Measurements from ENCODE around the gene DLEC1. TPM values are rescaled to one million over a fixed set of nuclear protein-coding genes. Genes with fewer than 3 reads are reported as not detected.

Gene DLEC1
- total and polyA plus RNA-seq, 7 experiments from 2014 or later = 0.41 to 9.4 (median 5.6) TPM

DNA sequence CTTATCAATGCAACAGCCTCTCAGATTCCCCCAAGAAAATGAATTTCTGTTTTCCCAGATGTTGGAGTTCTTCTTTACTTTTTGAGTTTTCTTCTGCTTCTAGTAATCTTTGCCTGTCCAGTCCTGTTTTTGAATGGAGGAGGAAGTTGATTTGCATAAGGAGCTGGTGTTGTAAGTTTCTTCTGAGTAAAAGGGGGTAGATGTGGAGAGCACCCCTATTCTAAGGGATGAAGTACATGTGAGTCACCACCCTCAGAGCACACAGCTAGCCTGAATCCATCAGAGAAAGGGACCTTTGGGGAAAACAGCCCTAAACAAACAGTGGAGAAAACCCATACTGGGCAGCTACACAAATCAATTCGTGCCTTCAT, 63.4 kb downstream of the DLEC1 start:
- H3K9me3 ChIP-seq (ENCODE audit: control insufficient read depth in 2 of 3, low read length in 3 of 3) = no peaks in the 10 kb centered on the region
- DNase-seq (no peak), ATAC-seq (peak; percentile 73)
- H3K27ac ChIP-seq (ENCODE audit: low read depth, low read length) = no peak overlapping the region
- CTCF ChIA-PET = no interaction called here
- no peaks in the 10 kb centered on the region for H3K36me3 ChIP-seq (ENCODE audit: control insufficient read depth in 2 of 3, insufficient read depth in 3 of 3, low read length in 3 of 3)
- H3K27me3 Mint-ChIP-seq = peaks cover 0 to 20% (median 0%) of the 10 kb centered on the region in 5 donors
- intact Hi-C loops (cut with micrococcal nuclease) = no loop called here
- H3K9me3 Mint-ChIP-seq = peaks cover 0 to 16% (median 6%) of the 10 kb centered on the region in 11 donors
- POLR2A ChIA-PET = interaction anchor here (1.4 kb wide), 1 partner anchor 63 kb away, joined by 3 read pairs; the partner anchor contains the start of gene DLEC1
- H3K4me3 Mint-ChIP-seq = no peak overlapping the region
- peaks cover 0 to 12% (median 8%) of the 10 kb centered on the region in 5 donors for H3K36me3 Mint-ChIP-seq
- H3K27me3 ChIP-seq (ENCODE audit: control insufficient read depth in 2 of 2, insufficient read depth in 2 of 2, low read length in 2 of 2) = no peaks in the 10 kb centered on the region
- H3K4me1 Mint-ChIP-seq = no peaks in the 10 kb centered on the region
- H3K4me1 ChIP-seq (ENCODE audit: control insufficient read depth in 2 of 2, insufficient read depth in 2 of 2, low read length in 2 of 2) = no peaks in the 10 kb centered on the region
- H3K27ac Mint-ChIP-seq = no peak overlapping the region
- H3K4me3 ChIP-seq (ENCODE audit: low read length) = no peak overlapping the region

GRCh38 chr3:38105525-38105924, 66.5 kb downstream of the DLEC1 start:
- peaks cover 0 to 16% (median 6%) of the 10 kb centered on the region in 11 donors for H3K9me3 Mint-ChIP-seq
- H3K4me1 ChIP-seq (ENCODE audit: control insufficient read depth in 2 of 2, insufficient read depth in 2 of 2, low read length in 2 of 2) = no peaks in the 10 kb centered on the region
- peaks cover 0 to 8% (median 0%) of the 10 kb centered on the region in 7 donors for H3K4me1 Mint-ChIP-seq
- H3K27ac Mint-ChIP-seq = no peak overlapping the region
- CTCF ChIA-PET = no interaction called here
- POLR2A ChIA-PET = interaction anchor here (0.6 kb wide), 1 partner anchor 40 kb away, joined by 6 read pairs; no protein-coding TSS in a partner anchor
- H3K9me3 ChIP-seq (ENCODE audit: control insufficient read depth in 2 of 3, low read length in 3 of 3) = no peaks in the 10 kb centered on the region
- no peak for DNase-seq
- no peaks in the 10 kb centered on the region for H3K36me3 ChIP-seq (ENCODE audit: control insufficient read depth in 2 of 3, insufficient read depth in 3 of 3, low read length in 3 of 3)
- peaks cover 0 to 12% (median 8%) of the 10 kb centered on the region in 5 donors for H3K36me3 Mint-ChIP-seq
- H3K4me3 Mint-ChIP-seq = no peak overlapping the region
- no peak overlapping the region for H3K27ac ChIP-seq (ENCODE audit: low read depth, low read length)
- intact Hi-C loops (cut with micrococcal nuclease) = no loop called here
- peaks cover 0 to 20% (median 0%) of the 10 kb centered on the region in 5 donors for H3K27me3 Mint-ChIP-seq
- no peak for ATAC-seq
- H3K27me3 ChIP-seq (ENCODE audit: control insufficient read depth in 2 of 2, insufficient read depth in 2 of 2, low read length in 2 of 2) = no peaks in the 10 kb centered on the region
- H3K4me3 ChIP-seq (ENCODE audit: low read length) = no peak overlapping the region

GRCh38 chr3:38107911-38108648, 69.1 kb downstream of the DLEC1 start:
- Histone ChIP-seq H3K27ac (ENCODE audit: low read depth, low read length) (no peak overlapping the region), H3K4me1 (ENCODE audit: control insufficient read depth in 2 of 2, insufficient read depth in 2 of 2, low read length in 2 of 2) (no peaks in the 10 kb centered on the region), H3K4me3 (ENCODE audit: low read length) (no peak overlapping the region), H3K36me3 (ENCODE audit: control insufficient read depth in 2 of 3, insufficient read depth in 3 of 3, low read length in 3 of 3) (no peaks in the 10 kb centered on the region), H3K9me3 (ENCODE audit: control insufficient read depth in 2 of 3, low read length in 3 of 3) (no peaks in the 10 kb centered on the region), H3K27me3 (ENCODE audit: control insufficient read depth in 2 of 2, insufficient read depth in 2 of 2, low read length in 2 of 2) (no peaks in the 10 kb centered on the region)
- ChIA-PET POLR2A (interaction anchor here (1.0 kb wide), 1 partner anchor 8 kb away, joined by 3 read pairs; no protein-coding TSS in a partner anchor), CTCF (no interaction called here)
- H3K27ac Mint-ChIP-seq = no peak overlapping the region
- no peak overlapping the region for H3K4me3 Mint-ChIP-seq
- intact Hi-C loops (cut with micrococcal nuclease) = no loop called here
- peaks cover 0 to 16% (median 6%) of the 10 kb centered on the region in 11 donors for H3K9me3 Mint-ChIP-seq
- H3K4me1 Mint-ChIP-seq = peaks cover 0 to 8% (median 0%) of the 10 kb centered on the region in 7 donors
- peaks cover 0 to 12% (median 8%) of the 10 kb centered on the region in 5 donors for H3K36me3 Mint-ChIP-seq
- H3K27me3 Mint-ChIP-seq = peaks cover 0 to 18% (median 0%) of the 10 kb centered on the region in 5 donors
- DNase-seq = no peak
- no peak for ATAC-seq

DNA sequence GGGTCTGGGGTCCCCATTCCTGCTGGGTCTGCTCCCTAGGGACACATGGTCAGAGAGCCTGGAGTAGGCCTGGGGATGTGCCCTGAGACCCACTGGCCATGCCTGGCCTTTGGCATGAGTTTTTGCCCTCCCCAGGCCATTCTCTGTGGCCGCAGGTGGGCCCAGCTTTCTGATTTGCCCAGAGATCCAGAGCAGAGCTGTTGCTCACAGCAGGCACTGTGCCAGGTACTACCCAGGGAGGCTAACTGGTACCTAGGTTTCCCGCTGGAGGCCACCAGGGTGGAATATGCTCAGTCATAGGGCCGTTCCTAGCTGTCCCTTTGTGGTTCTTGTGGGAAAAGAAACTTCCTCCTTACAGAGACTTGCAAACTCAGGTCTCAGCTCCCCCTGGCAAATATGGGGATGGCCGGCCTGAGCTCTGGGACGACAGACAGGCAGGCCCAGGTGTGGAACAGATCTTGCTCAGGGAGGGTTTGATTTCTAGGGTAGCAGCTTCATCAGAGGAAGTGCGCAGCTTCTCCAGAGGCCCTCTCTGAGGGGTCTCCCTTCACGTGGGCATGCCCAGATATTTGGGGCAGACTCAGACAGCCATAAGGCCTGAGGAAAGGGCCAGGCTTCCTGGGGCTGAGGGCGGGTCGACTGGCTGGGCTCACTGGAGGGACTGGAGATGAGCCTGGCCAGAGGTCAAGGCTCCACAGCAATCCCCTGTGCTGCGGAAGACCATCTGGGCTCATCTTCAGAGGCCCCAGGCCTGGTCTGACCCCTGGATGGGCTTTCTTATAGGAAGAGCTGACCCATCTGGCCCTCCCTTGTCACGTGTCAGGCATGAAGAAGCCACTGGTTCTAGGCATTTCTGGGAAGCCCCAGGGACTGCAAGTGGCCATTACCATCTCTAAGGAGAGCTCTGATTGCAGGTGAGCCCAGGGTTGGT, 69.9 kb downstream of the DLEC1 start:
- Mint-ChIP-seq H3K27me3 (peaks cover 0 to 11% (median 0%) of the 10 kb centered on the region in 5 donors), H3K27ac (no peak overlapping the region), H3K36me3 (peaks cover 0 to 11% (median 8%) of the 10 kb centered on the region in 5 donors), H3K4me1 (peaks cover 0 to 8% (median 0%) of the 10 kb centered on the region in 7 donors), H3K9me3 (peaks cover 0 to 16% (median 6%) of the 10 kb centered on the region in 11 donors), H3K4me3 (no peak overlapping the region)
- DNase-seq (no peak), ATAC-seq (peak; percentile 49)
- Histone ChIP-seq H3K27ac (ENCODE audit: low read depth, low read length) (no peak overlapping the region), H3K4me3 (ENCODE audit: low read length) (no peak overlapping the region), H3K4me1 (ENCODE audit: control insufficient read depth in 2 of 2, insufficient read depth in 2 of 2, low read length in 2 of 2) (no peaks in the 10 kb centered on the region), H3K36me3 (ENCODE audit: control insufficient read depth in 2 of 3, insufficient read depth in 3 of 3, low read length in 3 of 3) (no peaks in the 10 kb centered on the region), H3K27me3 (ENCODE audit: control insufficient read depth in 2 of 2, insufficient read depth in 2 of 2, low read length in 2 of 2) (no peaks in the 10 kb centered on the region), H3K9me3 (ENCODE audit: control insufficient read depth in 2 of 3, low read length in 3 of 3) (no peaks in the 10 kb centered on the region)
- ChIA-PET POLR2A (no interaction called here), CTCF (no interaction called here)
- intact Hi-C loops (cut with micrococcal nuclease) = no loop called here

DNA sequence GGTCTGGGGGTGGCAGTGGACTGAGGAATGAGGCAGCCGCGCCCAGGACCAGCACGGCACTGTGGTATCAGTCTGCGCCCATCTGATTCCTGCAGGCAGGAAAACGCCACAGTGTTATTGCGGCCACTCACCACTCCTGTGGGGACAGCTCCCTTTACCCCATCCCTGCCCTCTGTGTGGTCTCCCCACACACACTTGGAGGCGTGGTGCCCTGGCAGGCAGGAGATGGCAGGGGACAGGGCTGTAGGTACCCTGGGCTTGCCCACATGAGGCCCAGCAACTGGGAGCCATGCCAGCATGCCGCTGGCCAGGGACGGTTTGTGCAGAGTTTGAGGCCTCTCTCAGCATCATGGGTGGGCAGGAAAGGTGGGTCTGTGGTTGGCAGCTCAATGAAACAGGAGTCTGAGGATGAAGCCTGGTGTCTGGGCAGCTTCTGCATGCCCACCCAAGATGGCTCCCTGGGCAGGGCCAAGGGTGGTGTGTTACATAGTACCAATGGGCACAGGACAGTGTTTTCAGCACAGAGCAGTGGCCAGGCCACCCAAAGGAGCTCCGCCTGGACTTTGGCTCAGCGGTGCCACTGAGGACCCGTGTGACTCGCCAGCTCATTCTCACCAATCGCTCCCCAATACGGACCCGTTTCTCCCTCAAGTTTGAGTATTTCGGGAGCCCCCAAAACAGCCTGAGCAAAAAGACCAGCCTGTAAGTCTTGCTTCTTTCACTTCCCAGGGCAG, 70.7 kb downstream of the DLEC1 start:
- peaks cover 0 to 11% (median 8%) of the 10 kb centered on the region in 5 donors for H3K36me3 Mint-ChIP-seq
- peaks cover 0 to 9% (median 0%) of the 10 kb centered on the region in 7 donors for H3K4me1 Mint-ChIP-seq
- H3K4me1 ChIP-seq (ENCODE audit: control insufficient read depth in 2 of 2, insufficient read depth in 2 of 2, low read length in 2 of 2) = no peaks in the 10 kb centered on the region
- peaks cover 0 to 13% (median 8%) of the 10 kb centered on the region in 11 donors for H3K9me3 Mint-ChIP-seq
- ChIA-PET CTCF (no interaction called here), POLR2A (no interaction called here)
- no peak overlapping the region for H3K27ac Mint-ChIP-seq
- H3K27me3 ChIP-seq (ENCODE audit: control insufficient read depth in 2 of 2, insufficient read depth in 2 of 2, low read length in 2 of 2) = no peaks in the 10 kb centered on the region
- ATAC-seq (no peak), DNase-seq (no peak)
- H3K4me3 ChIP-seq (ENCODE audit: low read length) = no peak overlapping the region
- no peak overlapping the region for H3K27ac ChIP-seq (ENCODE audit: low read depth, low read length)
- H3K4me3 Mint-ChIP-seq = no peak overlapping the region
- intact Hi-C loops (cut with micrococcal nuclease) = no loop called here
- H3K9me3 ChIP-seq (ENCODE audit: control insufficient read depth in 2 of 3, low read length in 3 of 3) = no peaks in the 10 kb centered on the region
- no peaks in the 10 kb centered on the region for H3K36me3 ChIP-seq (ENCODE audit: control insufficient read depth in 2 of 3, insufficient read depth in 3 of 3, low read length in 3 of 3)
- peaks cover 0 to 8% (median 0%) of the 10 kb centered on the region in 5 donors for H3K27me3 Mint-ChIP-seq

- ChIA-PET POLR2A (no interaction called here), CTCF (no interaction called here)
- H3K27ac ChIP-seq (ENCODE audit: low read depth, low read length) = no peak overlapping the region
- DNase-seq = no peak
- ATAC-seq = no peak
- H3K9me3 ChIP-seq (ENCODE audit: control insufficient read depth in 2 of 3, low read length in 3 of 3) = no peaks in the 10 kb centered on the region
- no peak overlapping the region for H3K4me3 Mint-ChIP-seq
- intact Hi-C loops (cut with micrococcal nuclease) = no loop called here
- no peak overlapping the region for H3K4me3 ChIP-seq (ENCODE audit: low read length)
- no peaks in the 10 kb centered on the region for H3K27me3 ChIP-seq (ENCODE audit: control insufficient read depth in 2 of 2, insufficient read depth in 2 of 2, low read length in 2 of 2)
- H3K36me3 Mint-ChIP-seq = peaks cover 0 to 5% (median 3%) of the 10 kb centered on the region in 5 donors
- peaks cover 0 to 9% (median 0%) of the 10 kb centered on the region in 7 donors for H3K4me1 Mint-ChIP-seq
- H3K9me3 Mint-ChIP-seq = peaks cover 0 to 7% (median 4%) of the 10 kb centered on the region in 11 donors
- no peaks in the 10 kb centered on the region for H3K4me1 ChIP-seq (ENCODE audit: control insufficient read depth in 2 of 2, insufficient read depth in 2 of 2, low read length in 2 of 2)
- peaks cover 0 to 3% (median 0%) of the 10 kb centered on the region in 5 donors for H3K27me3 Mint-ChIP-seq
- H3K27ac Mint-ChIP-seq = peak overlapping the region in 1 of 9 donors; percentile 9
- no peaks in the 10 kb centered on the region for H3K36me3 ChIP-seq (ENCODE audit: control insufficient read depth in 2 of 3, insufficient read depth in 3 of 3, low read length in 3 of 3)
Observed at GRCh38 chr3:38110314-38111050, 71.5 kb downstream of the DLEC1 start.

Data from naive thymus-derived CD4-positive, alpha-beta T cell (primary cell).